ENCODE results near the gene DSCAM.
A peak's percentile ranks its signal among the peaks of the same experiment; 100 is the strongest.

Gene DSCAM

GRCh38 chr21:40388046-40388445 lies 458.9 kb downstream of the DSCAM start:
- no peaks in the 10 kb centered on the region for H3K79me2 ChIP-seq (ENCODE audit: insufficient read depth, low read length)
- no peaks in the 10 kb centered on the region for H3K9me2 ChIP-seq (ENCODE audit: low read depth, low read length)
- H3K9ac ChIP-seq (ENCODE audit: low read length) = no peak overlapping the region
- H3K27me3 ChIP-seq (ENCODE audit: insufficient read depth, low read length) = no peaks in the 10 kb centered on the region
- H3K9me3 ChIP-seq (ENCODE audit: low read length) = no peaks in the 10 kb centered on the region
- no peaks in the 10 kb centered on the region for H3K36me3 ChIP-seq (ENCODE audit: insufficient read depth, low read length)
- no peak for TF ChIP-seq EZH2 (IDR thresholded peaks at IDR 0.05; ENCODE audit: borderline replicate concordance, low read length)
- H3F3A ChIP-seq (ENCODE audit: insufficient read depth, low read length) = no peaks in the 10 kb centered on the region
- no peak overlapping the region for H3K4me2 ChIP-seq (ENCODE audit: low read length)
- H3K4me1 ChIP-seq (ENCODE audit: insufficient read depth, low read length, severe bottlenecking) = no peaks in the 10 kb centered on the region
- H2AFZ ChIP-seq (ENCODE audit: low read length) = no peak overlapping the region
- H4K20me1 ChIP-seq (ENCODE audit: insufficient read depth, low read length) = no peaks in the 10 kb centered on the region
- H3K4me3 ChIP-seq (ENCODE audit: low read depth, low read length, poor library complexity, severe bottlenecking) = no peak overlapping the region
- H3K27ac ChIP-seq (ENCODE audit: low read depth, low read length, poor library complexity, severe bottlenecking) = no peak overlapping the region

- no peak overlapping the region for H3K4me2 ChIP-seq (ENCODE audit: low read length)
- H3F3A ChIP-seq (ENCODE audit: insufficient read depth, low read length) = no peaks in the 10 kb centered on the region
- H3K36me3 ChIP-seq (ENCODE audit: insufficient read depth, low read length) = no peaks in the 10 kb centered on the region
- H3K9me2 ChIP-seq (ENCODE audit: low read depth, low read length) = no peaks in the 10 kb centered on the region
- no peak overlapping the region for H3K27ac ChIP-seq (ENCODE audit: low read depth, low read length, poor library complexity, severe bottlenecking)
- no peaks in the 10 kb centered on the region for H4K20me1 ChIP-seq (ENCODE audit: insufficient read depth, low read length)
- no peak overlapping the region for H3K4me3 ChIP-seq (ENCODE audit: low read depth, low read length, poor library complexity, severe bottlenecking)
- no peaks in the 10 kb centered on the region for H3K79me2 ChIP-seq (ENCODE audit: insufficient read depth, low read length)
- no peak for TF ChIP-seq EZH2 (IDR thresholded peaks at IDR 0.05; ENCODE audit: borderline replicate concordance, low read length)
- no peak for TF ChIP-seq CTCF (IDR thresholded peaks at IDR 0.05; ENCODE audit: low read length)
- H3K9ac ChIP-seq (ENCODE audit: low read length) = no peak overlapping the region
- H2AFZ ChIP-seq (ENCODE audit: low read length) = no peak overlapping the region
- H3K9me3 ChIP-seq (ENCODE audit: low read length) = no peaks in the 10 kb centered on the region
- no peaks in the 10 kb centered on the region for H3K27me3 ChIP-seq (ENCODE audit: insufficient read depth, low read length)
- H3K4me1 ChIP-seq (ENCODE audit: insufficient read depth, low read length, severe bottlenecking) = no peaks in the 10 kb centered on the region
Observed at GRCh38 chr21:40386981-40387747, 459.8 kb downstream of the DSCAM start.

GRCh38 chr21:40386294-40386911 lies 460.6 kb downstream of the DSCAM start:
- no peaks in the 10 kb centered on the region for H4K20me1 ChIP-seq (ENCODE audit: insufficient read depth, low read length)
- H3K27me3 ChIP-seq (ENCODE audit: insufficient read depth, low read length) = no peaks in the 10 kb centered on the region
- H3K36me3 ChIP-seq (ENCODE audit: insufficient read depth, low read length) = no peaks in the 10 kb centered on the region
- no peaks in the 10 kb centered on the region for H3K9me2 ChIP-seq (ENCODE audit: low read depth, low read length)
- no peaks in the 10 kb centered on the region for H3K79me2 ChIP-seq (ENCODE audit: insufficient read depth, low read length)
- H3K4me2 ChIP-seq (ENCODE audit: low read length) = no peak overlapping the region
- no peak overlapping the region for H3K9ac ChIP-seq (ENCODE audit: low read length)
- peak; percentile 86 for TF ChIP-seq CTCF (IDR thresholded peaks at IDR 0.05; ENCODE audit: low read length)
- TF ChIP-seq EZH2 (IDR thresholded peaks at IDR 0.05; ENCODE audit: borderline replicate concordance, low read length) = no peak
- H3K4me1 ChIP-seq (ENCODE audit: insufficient read depth, low read length, severe bottlenecking) = no peaks in the 10 kb centered on the region
- H2AFZ ChIP-seq (ENCODE audit: low read length) = no peak overlapping the region
- H3K4me3 ChIP-seq (ENCODE audit: low read depth, low read length, poor library complexity, severe bottlenecking) = no peak overlapping the region
- no peaks in the 10 kb centered on the region for H3K9me3 ChIP-seq (ENCODE audit: low read length)
- H3F3A ChIP-seq (ENCODE audit: insufficient read depth, low read length) = no peaks in the 10 kb centered on the region
- no peak overlapping the region for H3K27ac ChIP-seq (ENCODE audit: low read depth, low read length, poor library complexity, severe bottlenecking)

Data from OCI-LY1 (cell line).